ENCODE measurements around the gene EEPD1.
"Not testable (repeated sequence)": the region's sequence is repeated elsewhere in the genome, so short reads cannot be mapped to it uniquely, and the experiment has no call there.

Gene EEPD1

DNA sequence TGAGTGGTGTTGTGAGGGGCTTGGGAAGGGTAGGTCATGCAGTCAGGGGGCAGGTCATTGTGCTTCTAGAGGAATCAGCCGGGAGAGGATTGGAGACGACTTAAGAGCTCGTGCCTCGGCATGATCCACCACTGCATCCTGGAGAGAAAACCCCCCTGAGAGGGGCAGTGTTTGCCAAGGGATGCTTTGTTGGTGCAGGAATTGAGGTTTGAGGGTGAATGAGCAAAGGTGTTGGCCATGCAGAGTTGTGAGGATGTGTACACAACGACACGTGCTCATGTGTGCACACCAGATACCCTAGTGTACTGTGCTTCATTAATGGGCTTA, 151.0 kb downstream of the EEPD1 start:
- no peak for DNase-seq

DNA sequence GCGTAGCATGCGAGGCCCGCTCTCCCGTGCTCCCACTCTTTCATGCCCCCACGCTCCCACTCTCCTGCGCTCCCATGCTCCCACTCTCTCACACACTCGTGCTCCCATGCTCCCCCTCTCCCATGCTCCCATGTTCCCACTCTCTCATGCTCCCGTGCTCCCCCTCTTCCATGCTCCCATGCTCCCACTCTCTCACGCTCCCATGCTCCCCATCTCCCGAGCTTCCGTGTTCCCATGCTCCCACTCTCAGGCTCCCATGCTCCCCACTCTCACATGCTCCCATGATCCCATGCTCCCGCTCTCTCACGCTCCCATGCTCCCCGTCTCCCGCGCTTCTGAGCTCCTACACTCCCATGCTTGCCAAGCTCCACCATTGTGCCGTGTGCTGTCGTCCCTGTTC, 152.2 kb downstream of the EEPD1 start:
- DNase-seq: no peak

DNA sequence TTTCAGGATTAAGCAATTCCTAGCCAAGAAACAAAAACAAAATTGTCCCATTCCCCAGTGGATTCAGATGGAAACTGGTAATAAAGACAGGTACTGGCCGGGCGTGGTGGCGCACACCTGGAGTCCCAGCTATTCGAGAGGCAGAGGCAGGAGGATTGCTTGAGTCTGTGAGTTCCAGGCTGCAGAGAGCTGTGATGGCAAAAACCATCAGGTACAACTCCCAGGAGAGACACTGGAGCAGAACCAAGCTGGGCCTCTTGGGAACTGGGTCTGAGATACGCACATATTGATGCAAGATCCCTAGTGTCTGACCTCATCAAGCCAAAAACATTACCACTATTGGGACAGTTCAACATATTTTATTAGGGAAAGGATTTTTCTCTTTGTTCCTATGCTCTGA, 152.6 kb downstream of the EEPD1 start:
- DNase-seq: no peak

DNA sequence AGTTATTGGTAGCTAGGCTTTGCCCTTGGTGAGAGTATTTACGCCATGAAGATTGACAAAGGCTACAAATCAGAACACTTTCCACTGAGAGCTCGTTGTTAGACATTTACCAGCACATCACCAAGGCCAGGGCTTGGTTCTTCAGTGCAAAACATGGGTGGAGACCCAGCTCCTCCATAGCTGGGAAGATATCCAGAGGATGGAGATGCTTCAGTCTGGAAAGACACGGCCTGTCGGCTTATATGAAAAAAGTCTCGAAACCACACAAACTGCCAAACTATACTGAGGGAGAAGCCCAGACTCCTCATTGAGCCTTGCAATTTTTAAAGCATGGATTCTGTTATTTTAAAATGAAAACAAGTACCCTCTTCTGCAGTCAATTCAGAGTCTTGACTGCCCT, 153.2 kb downstream of the EEPD1 start:
- no peak for DNase-seq

DNA sequence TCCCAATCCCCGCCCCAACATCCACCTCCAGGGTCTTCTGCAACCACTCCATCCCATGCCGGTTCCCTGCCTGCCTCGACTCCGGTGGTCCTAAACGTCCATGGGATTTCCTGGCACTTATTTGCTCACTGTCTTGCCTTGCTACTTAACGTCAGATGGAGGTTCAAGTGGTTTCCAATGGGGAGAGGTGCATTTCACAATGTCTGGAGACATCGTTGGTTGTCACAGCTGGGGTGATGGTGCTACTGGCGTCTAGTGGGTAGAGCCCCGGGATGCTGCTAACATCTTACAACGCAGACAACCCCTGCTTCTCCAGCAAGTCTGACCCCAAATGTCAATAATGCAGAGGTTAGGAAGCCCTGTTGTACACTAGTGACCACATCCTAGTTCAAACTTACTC, 153.7 kb downstream of the EEPD1 start:
- DNase-seq: no peak

DNA sequence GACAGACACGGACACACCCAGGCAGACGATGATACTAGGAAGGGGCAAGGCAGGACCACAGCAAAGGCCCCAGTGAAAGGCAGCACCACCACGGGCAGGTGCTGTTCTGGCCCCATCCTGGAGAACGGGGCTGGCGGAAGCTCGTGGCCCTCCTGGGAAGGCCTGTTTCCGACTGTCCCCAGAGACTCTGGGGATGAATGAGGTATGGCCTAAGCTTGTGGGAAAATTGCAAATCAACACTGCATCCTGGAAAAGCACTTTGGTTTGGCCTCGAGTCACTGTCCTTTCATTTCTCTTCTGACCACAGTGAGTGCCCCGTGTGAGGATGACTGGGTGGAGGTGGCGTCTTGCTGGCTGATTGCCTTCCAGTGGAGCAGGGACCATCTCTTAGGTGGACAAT, 155.0 kb downstream of the EEPD1 start:
- DNase-seq: no peak

DNA sequence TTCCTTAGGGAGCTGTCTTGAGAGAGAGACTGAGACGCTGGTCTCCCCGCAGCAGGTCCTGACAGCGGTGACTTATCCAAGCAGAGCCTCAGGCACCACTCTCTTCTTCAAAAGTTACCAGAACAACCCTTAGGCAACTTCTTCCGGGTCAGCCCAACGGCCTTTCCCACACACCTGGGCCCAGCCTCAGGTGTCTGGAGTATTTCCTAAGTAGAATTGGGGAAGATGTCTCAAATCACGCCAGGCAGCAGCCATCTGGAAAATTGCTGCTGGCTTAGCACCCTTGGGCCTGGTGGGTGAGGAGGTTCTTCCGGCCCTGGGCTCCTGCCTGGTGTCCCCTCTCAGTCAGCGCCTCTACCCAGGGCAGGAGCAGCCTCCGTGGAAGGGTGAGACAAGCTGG, 156.2 kb downstream of the EEPD1 start:
- DNase-seq: no peak

DNA sequence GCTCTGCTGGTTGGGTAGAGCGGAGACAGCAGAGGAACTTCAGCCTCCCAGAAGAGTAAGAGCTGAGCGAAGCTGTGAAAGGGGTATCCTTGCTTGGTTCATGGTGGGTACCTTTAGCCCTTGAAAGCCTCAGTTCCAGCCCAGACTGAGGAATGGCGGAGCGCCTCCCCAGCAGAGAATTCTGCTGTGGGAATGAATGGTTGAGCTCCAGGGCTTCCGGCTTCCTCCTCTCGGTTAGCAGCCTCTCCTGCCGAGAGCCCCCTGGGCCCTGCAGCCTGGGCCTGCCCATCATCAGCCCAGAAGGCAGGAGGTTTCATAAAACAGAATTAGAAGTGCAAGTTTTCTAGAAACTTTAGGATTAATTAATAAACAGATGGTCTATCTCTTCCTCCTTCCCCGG, 156.7 kb downstream of the EEPD1 start:
- DNase-seq: no peak

DNA sequence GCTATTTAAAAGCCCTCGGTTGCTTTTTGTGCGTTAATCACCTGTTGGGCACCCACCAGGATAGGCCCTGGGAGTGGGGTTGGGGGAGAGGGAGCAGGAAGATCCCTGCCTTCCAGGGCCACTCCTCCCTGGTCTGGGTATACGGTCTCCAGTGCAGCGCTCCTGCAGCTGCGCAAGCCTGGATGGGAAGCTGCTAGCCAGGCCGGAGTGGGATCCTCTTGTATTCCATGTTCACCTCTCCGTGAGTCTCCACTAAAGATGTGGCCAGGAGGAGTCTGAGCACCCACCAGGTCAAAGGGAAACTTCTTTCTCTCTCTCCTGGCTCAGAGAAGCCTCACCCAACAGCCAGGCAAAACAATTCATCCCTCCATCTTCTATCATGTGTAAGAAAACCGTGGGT, 157.8 kb downstream of the EEPD1 start:
- no peak for DNase-seq

DNA sequence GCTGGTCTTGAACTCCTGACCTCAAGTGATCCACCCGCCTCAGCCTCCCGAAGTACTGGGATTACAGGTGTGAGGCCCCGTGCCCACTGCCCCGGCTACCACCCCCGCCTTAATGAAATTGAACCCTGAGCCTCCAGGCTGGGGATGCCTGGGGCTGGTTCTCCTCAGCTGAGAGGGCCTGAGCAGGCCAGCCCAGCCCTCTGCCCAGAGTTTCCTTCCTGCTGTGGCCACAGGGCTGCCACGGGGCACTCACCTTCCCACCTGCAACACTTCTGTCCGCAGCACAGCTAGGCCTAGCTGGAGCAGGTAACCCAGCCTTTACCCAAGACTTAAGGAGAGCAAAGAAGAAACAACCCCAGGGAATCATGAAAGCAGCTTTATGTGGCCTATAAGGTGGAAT, 158.5 kb downstream of the EEPD1 start:
- DNase-seq: no peak

DNA sequence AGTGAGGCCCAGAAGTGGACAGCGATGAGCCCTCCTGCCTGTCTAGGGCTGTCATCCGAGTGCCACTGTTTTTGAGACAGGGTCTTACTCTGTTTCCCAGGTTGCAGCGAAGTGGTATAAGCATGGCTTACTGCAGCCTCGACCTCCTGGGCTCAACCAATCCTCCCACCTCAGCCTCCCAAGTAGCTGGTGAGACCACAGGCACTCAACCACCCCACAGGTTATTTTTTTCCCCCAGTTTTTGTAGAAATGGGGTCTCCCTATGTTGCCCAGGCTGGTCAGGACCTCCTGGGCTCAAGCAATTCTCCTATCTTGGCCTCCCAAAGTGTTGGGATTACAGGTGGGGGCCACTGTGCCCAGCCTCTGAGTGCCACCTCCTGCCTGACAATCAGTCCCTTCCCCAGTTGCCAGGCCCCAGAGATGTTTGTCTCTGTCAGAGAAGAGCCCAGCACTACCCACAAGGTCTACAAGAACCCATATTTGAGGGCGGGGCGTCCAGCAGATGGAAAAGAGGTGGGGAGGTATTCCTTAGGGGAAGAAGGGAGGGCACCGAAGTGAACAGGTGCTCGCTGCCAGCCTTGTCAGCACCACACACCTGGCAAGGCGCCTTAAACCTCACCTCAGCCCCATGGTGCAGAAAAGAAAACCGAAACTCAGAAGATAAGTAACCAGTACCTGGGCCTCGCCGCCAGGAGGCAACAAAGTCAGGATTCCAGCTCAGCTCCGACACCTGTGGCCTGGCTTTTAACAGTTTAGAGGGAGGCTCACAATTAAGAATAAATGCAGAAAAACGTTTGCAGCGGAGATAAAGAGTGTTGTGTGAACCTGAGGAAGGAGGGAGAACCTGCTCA, 159.2 kb downstream of the EEPD1 start:
- no peak for DNase-seq

DNA sequence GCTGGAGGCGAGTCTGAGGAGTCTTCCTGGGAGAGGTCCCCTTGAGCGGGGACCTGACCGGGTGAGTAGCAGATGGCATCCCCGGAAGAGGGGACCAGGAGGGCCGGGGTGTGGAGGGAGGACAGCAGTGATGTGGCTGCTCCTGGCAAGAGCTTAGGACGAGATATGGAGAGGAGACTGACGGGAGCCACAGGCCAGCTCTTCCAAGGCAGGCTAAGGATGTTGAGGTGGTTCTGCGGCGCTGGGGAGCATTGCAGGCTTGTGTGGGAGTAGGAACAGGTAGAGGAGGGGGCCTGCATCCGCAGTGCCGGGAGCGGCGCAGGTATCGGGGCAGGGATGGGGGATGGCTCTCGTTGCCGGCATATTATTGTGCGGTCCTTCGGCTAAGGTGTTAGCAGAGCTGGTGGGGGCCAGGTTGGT, 159.9 kb downstream of the EEPD1 start:
- DNase-seq: no peak

DNA sequence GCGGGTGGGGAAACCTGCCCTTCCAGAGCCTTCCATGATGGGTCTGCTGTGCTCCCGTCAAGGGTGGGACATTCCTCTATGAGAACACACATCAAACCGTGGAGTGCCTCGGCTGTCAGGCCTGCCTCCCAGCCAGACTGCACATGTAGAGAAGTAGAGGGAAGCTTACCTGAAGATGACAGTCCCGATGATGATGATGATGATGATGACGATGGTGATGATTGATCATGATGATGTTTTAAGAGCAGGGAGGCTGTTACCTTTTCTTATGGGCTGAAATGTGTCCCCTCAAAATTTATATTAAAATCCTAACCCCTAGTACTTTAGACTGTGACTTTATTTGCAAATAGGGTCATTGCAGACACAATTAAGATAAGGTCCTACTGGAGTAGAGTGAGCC, 160.6 kb downstream of the EEPD1 start:
- no peak for DNase-seq

DNA sequence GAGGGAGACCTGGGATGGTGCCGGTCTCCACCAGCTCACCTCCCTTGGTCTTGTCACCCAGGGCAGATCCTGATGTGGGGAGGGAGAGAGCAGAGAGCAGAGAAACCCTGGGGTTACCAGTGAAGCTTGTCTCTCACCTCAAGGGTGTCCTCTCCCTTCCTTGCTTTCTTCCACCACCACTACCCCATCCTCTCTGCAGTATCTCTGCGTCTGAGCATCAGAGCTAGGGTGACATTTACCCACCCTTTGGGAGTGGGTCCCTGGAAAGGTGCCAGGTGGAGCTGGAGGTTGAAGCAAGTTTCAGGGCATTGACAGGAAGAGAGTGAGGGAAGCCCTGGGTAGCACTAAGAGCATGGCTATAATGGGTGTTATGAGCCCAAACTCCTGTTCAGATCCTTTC, 161.4 kb downstream of the EEPD1 start:
- no peak for DNase-seq

DNA sequence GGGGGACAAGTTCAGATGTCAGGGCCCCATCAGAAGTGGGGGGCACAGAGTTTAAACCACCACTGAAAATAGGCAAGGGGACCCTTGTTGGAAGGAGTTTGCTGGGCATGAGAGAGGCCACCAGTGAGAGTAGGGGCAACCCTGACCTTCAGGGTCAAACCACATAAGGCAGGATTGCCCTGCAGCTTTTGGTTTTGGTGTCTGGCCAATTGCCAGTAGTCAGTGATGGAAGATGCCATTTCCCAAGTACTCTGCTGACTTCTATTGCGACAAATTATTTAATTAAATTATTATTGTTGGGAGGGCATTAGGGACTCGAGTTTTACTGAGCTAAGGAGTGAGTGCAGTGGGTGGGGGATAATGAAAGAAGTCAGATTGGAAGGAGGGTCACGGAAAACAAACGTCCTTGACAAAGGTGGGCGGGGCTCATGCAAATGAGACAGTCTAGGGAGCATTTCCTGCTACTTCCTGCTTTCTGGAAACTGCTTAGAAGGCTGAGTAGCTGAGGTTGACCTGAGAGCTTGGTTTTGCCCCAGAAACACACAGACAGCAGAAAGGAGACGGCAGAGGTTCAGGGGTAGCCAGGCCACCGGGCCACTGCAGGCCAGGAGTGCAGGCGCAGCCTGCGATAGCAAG, 162.4 kb downstream of the EEPD1 start:
- DNase-seq: no peak

DNA sequence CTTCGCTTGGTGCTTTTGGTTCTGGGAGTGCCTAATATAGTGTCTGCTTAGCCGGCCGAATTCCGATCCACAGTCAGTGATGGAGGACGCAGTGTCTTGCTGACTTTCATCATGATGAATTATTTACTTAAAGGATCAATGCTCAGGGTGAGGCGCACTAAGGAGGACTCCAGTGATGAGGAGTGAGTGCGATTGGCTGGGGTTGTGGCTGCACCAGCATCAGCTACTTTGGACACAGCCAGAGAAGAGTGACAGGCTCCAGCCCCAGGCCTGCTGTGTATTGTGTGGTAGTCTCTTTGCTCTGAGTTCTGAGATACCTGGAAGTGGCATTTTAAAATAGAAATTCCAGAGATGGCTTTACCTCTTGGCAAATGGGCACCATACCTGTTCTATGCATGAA, 163.3 kb downstream of the EEPD1 start:
- no peak for DNase-seq

DNA sequence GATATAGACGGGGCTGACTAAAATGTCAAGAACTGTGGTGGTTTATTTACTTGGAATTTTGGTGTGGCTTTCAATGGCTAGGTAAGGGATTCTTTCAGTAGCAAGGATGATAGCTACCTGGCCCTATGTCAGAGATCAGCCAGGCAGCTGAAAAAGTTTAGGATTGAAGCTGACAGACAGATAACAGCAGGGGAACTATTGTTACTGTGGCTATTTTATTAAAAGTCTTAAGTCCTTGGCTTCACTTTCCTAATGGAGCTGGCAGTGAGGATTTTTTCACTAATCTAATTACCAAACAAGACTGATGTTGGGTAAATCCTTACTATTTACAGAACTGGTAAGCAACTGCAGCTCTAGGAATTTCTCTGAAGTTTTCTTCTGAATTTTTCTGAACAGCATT, 164.2 kb downstream of the EEPD1 start:
- DNase-seq: no peak

DNA sequence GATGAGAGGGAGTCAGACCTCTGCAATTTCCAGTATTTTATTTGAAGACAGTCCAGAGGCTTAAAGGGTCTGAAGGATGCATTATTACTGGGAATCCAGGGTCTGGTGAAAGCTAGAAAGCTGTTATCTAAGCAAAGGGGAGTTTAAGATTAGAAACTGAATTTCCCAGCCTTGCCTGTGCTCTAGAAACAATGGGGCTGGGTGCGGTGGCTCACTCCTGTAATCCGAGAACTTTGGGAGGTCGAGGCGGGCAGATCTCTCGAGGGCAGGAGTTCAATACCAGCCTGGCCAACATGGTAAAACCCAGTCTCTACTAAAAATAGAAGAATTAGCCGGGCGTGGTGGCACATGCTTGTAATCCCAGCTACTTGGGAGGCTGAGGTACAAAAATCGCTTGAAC, 165.1 kb downstream of the EEPD1 start:
- DNase-seq: no peak

DNA sequence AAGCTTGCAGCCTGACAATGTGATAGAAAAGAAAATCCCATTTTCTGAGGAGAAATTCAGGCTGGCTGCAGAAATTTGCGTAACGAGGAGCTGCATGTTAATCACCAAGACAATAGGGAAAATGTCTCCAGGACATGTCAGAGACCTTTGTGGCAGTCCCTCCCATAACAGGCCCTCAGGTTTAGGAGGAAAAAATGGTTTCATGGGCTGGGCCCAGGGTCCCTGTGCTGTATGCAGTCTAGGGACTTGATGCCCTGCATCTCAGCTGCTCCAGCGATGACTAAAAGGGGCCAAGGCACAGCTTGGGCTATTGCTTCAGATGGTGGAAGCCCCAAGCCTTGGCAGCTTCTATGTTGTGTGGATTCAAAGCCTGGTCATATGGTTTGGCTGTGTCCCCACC, 168.2 kb downstream of the EEPD1 start:
- DNase-seq: not testable (repeated sequence)

DNA sequence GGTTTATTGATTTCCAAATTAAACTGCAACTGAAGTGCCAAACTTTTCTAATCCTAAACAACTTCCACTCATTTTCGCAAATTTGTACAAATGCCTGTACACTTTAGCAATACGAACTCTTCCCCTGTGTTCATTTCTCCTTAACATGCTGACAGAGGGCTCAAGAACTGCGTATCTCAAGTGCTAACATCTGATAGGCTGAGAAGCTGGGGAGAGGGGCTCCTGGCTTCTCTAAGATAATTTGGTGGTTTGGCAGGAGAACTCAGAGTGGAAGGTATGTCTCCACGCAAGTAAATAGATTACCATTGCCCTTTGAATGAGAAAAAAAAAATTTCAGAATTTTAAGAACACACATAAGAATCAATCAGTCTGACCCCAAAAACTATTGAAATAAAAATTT, 183.3 kb downstream of the EEPD1 start:
- DNase-seq: no peak

DNA sequence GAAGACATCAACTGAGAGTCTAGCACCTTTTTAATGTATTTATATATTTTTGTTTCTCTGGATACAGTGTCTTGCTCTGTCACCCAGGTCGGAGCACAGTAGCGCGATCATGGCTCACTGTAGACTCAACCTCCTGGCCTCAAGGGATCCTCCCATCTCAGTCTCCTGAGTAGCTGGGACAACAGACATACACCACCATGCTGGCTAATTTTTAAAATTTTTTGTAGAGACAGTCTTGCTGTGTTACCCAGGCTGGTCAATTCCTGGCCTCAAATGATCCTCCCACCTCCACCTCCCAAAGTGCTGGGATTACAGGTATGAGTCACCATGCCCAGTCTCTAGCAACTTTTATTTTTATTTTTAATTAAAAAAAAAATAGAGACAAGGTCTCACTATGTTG, 185.2 kb downstream of the EEPD1 start:
- DNase-seq: no peak

DNA sequence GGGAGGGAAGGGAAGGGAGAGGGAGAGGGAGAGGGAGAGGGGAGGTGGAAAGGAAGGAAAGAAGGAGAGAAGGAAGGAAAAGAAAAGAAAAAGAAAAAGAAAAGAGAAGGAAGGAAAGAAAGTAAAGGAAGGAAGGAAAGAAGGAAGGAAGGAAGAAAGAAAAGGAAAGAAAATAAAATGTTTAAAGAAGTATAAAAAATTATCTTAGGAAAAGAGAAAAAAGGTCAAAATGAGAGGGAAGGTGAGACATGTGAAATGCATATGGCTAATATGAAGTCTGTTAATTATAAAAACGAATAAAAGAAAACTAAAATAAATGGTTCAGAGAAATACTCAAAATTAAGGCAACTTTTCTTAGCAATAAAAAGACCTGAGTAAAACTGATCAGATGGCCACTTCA, 190.5 kb downstream of the EEPD1 start:
- no peak for DNase-seq

DNA sequence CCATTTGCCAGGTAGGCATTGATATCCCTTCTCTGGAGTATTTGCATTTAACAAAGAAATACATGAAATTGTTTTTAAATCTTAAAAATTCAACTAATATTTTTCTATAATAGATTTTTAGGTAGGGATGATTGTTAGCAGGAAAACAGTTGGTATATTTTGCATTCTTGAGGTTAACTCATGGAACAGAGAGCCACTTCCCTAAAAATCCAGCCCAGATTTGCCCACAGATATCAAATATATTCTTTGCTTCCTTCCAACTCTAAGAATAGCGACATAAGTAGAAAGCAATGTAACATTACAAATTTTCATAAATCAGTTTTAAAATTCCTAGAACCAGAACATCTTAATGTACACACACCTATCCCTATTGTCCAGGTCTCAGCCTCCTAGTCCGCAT, 191.6 kb downstream of the EEPD1 start:
- DNase-seq: no peak

DNA sequence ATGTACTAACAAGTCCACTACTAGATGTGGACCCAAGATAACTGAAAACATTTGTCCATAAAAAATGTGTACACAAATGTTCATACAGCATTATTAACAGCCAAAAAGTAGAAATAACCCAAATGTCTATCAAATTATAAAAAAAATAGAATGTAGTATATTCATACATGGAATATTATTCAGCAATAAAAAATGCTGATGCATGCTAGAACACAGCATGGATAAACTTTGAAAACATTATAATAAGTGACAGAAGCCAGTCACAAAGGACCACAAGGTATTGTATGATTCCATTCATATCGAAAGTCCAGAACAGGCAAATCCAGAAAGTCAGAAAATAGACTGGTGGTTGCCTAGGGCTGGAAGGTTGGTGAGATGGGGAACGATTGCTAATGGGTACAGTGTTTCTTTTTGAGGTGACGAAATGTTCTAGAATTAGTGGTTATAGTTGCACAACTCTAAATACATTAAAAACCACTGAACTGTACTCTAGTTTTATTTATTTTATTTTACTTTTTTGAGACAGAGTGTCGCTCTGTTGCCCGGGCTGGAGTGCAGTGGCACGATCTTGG, 193.3 kb downstream of the EEPD1 start:
- no peak for DNase-seq

DNA sequence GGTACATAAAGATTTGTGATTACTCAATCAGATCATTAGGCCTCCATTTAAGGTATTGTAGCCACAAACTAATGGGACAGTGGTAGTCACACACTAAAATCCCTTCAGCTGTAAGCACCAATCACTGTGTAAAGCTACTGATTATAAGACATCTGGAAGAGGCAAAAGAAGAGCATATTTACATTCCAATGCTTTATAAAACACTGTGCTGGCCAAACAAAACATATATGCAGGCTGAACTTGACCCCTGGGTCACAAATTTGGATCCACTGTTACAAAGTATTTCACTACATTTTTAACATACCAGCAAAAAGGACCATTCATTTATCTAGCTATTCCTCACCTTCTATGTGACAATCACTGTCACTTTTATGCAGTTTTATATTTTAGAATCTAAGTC, 195.2 kb downstream of the EEPD1 start:
- DNase-seq: no peak

Data from NCI-H774 (cell line).